ENCODE measurements around the gene CYP1B1. TPM values are rescaled to one million over a fixed set of nuclear protein-coding genes. Genes with fewer than 3 reads are reported as not detected.

Gene CYP1B1
- polyA plus RNA-seq, 1 donor (not counting 4 experiments of a cell fraction or from before 2014, with no cell fraction given): 1.6 TPM

GRCh38 chr2:38104598-38104997, 28.6 kb upstream of the CYP1B1 start:
- Histone ChIP-seq H3K9me1 (ENCODE audit: control insufficient read depth, extremely low read depth, insufficient read depth, low read length) (no peaks in the 10 kb centered on the region), H2AFZ (ENCODE audit: control insufficient read depth, low read length) (no peak overlapping the region), H3K4me3 (ENCODE audit: control insufficient read depth in 2 of 3, extremely low read depth in 1 of 3, insufficient read depth in 2 of 3, low read depth in 1 of 3, low read length in 3 of 3) (no peak overlapping the region), H3K4me2 (ENCODE audit: control insufficient read depth, extremely low read depth, insufficient read depth, low read depth, low read length) (no peak overlapping the region), H3K27me3 (ENCODE audit: control insufficient read depth, extremely low read depth, insufficient read depth, low read length) (no peaks in the 10 kb centered on the region), H3K9ac (ENCODE audit: control insufficient read depth, extremely low read depth, insufficient read depth, low read length) (no peak overlapping the region), H3K27ac (ENCODE audit: control insufficient read depth, insufficient read depth, low read length) (no peak overlapping the region), H3K36me3 (ENCODE audit: control insufficient read depth in 2 of 2, extremely low read depth in 1 of 2, insufficient read depth in 2 of 2, low read length in 2 of 2) (no peaks in the 10 kb centered on the region), H3K4me1 (ENCODE audit: control insufficient read depth, extremely low read depth, insufficient read depth, low read length) (peaks cover 25% of the 10 kb centered on the region), H3K9me3 (ENCODE audit: control insufficient read depth, low read depth, low read length) (no peaks in the 10 kb centered on the region), H3K79me2 (ENCODE audit: control insufficient read depth, insufficient read depth, low read length) (no peaks in the 10 kb centered on the region), H4K20me1 (ENCODE audit: control insufficient read depth, extremely low read depth, insufficient read depth, low read length) (no peaks in the 10 kb centered on the region)
- TF ChIP-seq EZH2 (IDR thresholded peaks at IDR 0.05; ENCODE audit: low read length): no peak
- TF ChIP-seq, protein P1, sequence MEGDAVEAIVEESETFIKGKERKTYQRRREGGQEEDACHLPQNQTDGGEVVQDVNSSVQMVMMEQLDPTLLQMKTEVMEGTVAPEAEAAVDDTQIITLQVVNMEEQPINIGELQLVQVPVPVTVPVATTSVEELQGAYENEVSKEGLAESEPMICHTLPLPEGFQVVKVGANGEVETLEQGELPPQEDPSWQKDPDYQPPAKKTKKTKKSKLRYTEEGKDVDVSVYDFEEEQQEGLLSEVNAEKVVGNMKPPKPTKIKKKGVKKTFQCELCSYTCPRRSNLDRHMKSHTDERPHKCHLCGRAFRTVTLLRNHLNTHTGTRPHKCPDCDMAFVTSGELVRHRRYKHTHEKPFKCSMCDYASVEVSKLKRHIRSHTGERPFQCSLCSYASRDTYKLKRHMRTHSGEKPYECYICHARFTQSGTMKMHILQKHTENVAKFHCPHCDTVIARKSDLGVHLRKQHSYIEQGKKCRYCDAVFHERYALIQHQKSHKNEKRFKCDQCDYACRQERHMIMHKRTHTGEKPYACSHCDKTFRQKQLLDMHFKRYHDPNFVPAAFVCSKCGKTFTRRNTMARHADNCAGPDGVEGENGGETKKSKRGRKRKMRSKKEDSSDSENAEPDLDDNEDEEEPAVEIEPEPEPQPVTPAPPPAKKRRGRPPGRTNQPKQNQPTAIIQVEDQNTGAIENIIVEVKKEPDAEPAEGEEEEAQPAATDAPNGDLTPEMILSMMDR (optimal IDR thresholded peaks at IDR 0.05 in 1 of 3, IDR thresholded peaks at IDR 0.05 in 1 of 3, conservative IDR thresholded peaks at IDR 0.05 in 1 of 3; ENCODE audit: extremely low read depth in 1 of 3, insufficient read depth in 2 of 3, low read length in 3 of 3): no peak
- FAIRE-seq (no peak), DNase-seq (ENCODE audit: low read depth, low spot score) (no peak)
- dilution Hi-C loops (cut with MboI; ENCODE audit: extremely low pct_ligation_motif_present, low sequenced_read_pairs): no loop called here

- H3K9me3 ChIP-seq (ENCODE audit: control insufficient read depth, low read depth, low read length): no peaks in the 10 kb centered on the region
- DNase-seq (ENCODE audit: low read depth, low spot score) (no peak), FAIRE-seq (no peak)
- no peak overlapping the region for H2AFZ ChIP-seq (ENCODE audit: control insufficient read depth, low read length)
- no peak for TF ChIP-seq EZH2 (IDR thresholded peaks at IDR 0.05; ENCODE audit: low read length)
- TF ChIP-seq, protein P1 (optimal IDR thresholded peaks at IDR 0.05 in 1 of 3, IDR thresholded peaks at IDR 0.05 in 1 of 3, conservative IDR thresholded peaks at IDR 0.05 in 1 of 3; ENCODE audit: extremely low read depth in 1 of 3, insufficient read depth in 2 of 3, low read length in 3 of 3): no peak
- H3K4me1 ChIP-seq (ENCODE audit: control insufficient read depth, extremely low read depth, insufficient read depth, low read length): peaks cover 38% of the 10 kb centered on the region
- H4K20me1 ChIP-seq (ENCODE audit: control insufficient read depth, extremely low read depth, insufficient read depth, low read length): no peaks in the 10 kb centered on the region
- dilution Hi-C loops (cut with MboI; ENCODE audit: extremely low pct_ligation_motif_present, low sequenced_read_pairs): no loop called here
- no peaks in the 10 kb centered on the region for H3K9me1 ChIP-seq (ENCODE audit: control insufficient read depth, extremely low read depth, insufficient read depth, low read length)
- no peak overlapping the region for H3K4me2 ChIP-seq (ENCODE audit: control insufficient read depth, extremely low read depth, insufficient read depth, low read depth, low read length)
- H3K4me3 ChIP-seq (ENCODE audit: control insufficient read depth in 2 of 3, extremely low read depth in 1 of 3, insufficient read depth in 2 of 3, low read depth in 1 of 3, low read length in 3 of 3): no peak overlapping the region
- no peak overlapping the region for H3K9ac ChIP-seq (ENCODE audit: control insufficient read depth, extremely low read depth, insufficient read depth, low read length)
- no peaks in the 10 kb centered on the region for H3K27me3 ChIP-seq (ENCODE audit: control insufficient read depth, extremely low read depth, insufficient read depth, low read length)
- no peaks in the 10 kb centered on the region for H3K36me3 ChIP-seq (ENCODE audit: control insufficient read depth in 2 of 2, extremely low read depth in 1 of 2, insufficient read depth in 2 of 2, low read length in 2 of 2)
- no peak overlapping the region for H3K27ac ChIP-seq (ENCODE audit: control insufficient read depth, insufficient read depth, low read length)
- no peaks in the 10 kb centered on the region for H3K79me2 ChIP-seq (ENCODE audit: control insufficient read depth, insufficient read depth, low read length)
Measured at GRCh38 chr2:38100328-38100727, 24.4 kb upstream of the CYP1B1 start.
